Measurements from ENCODE around the gene MMP8. TPM values are rescaled to one million over a fixed set of nuclear protein-coding genes. Genes with fewer than 3 reads are reported as not detected.
"Not testable (repeated sequence)": the region's sequence is repeated elsewhere in the genome, so short reads cannot be mapped to it uniquely, and the experiment has no call there.

MMP8 gene
- total RNA-seq, 1 experiment from 2014 or later: not detected

GRCh38 chr11:102749101-102749722 lies 24.5 kb upstream of the MMP8 start:
- H2BK120ac ChIP-seq (ENCODE audit: low read depth, low read length, poor library complexity, severe bottlenecking): no peak overlapping the region
- H4K91ac ChIP-seq (ENCODE audit: insufficient read length, low read depth, low read length): no peak overlapping the region
- no peaks in the 10 kb centered on the region for H3K27me3 ChIP-seq (ENCODE audit: insufficient read depth, low read length)
- H2BK15ac ChIP-seq (ENCODE audit: low read depth, low read length): no peak overlapping the region
- peaks cover 6% of the 10 kb centered on the region; the same call in 1 of the 2 replicates for H3K4me1 ChIP-seq (ENCODE audit: insufficient read depth, low read length)
- no peak overlapping the region for H2AK5ac ChIP-seq (ENCODE audit: insufficient read length, low read length)
- H3K9me3 Mint-ChIP-seq: peaks cover 4 to 11% of the 10 kb centered on the region in 2 experiments; a peak in 4 of 5 replicates
- no peak overlapping the region for H2BK12ac ChIP-seq (ENCODE audit: insufficient read length, low read depth, low read length)
- H3K4me1 Mint-ChIP-seq: peaks cover 33% of the 10 kb centered on the region in 2 experiments
- H3K36me3 Mint-ChIP-seq (ENCODE audit: insufficient read depth in 1 of 3, low read depth in 3 of 3): peaks cover 2 to 11% (median 4%) of the 10 kb centered on the region in 3 experiments; a peak in 5 of 7 replicates
- DNase-seq: no peak
- H3K9me3 ChIP-seq (ENCODE audit: control insufficient read depth, low read depth, low read length): no peaks in the 10 kb centered on the region
- H4K8ac ChIP-seq (replicated peaks; ENCODE audit: insufficient read length, low read depth, low read length): no peak overlapping the region
- no peak overlapping the region for H2BK20ac ChIP-seq (ENCODE audit: low read depth, low read length, poor library complexity, severe bottlenecking)
- no peak overlapping the region for H2BK5ac ChIP-seq (ENCODE audit: insufficient read length, low read length)
- H3K14ac ChIP-seq (ENCODE audit: insufficient read depth, low read length): no peak overlapping the region
- peak overlapping the region in 1 of 3 experiments; percentile 52; a peak in 2 of 7 replicates for H3K27ac Mint-ChIP-seq
- no peak overlapping the region for H3T11ph ChIP-seq (ENCODE audit: low read length)
- H4K5ac ChIP-seq (ENCODE audit: insufficient read length, low read depth, low read length): no peak overlapping the region
- no peak overlapping the region for H3K18ac ChIP-seq (ENCODE audit: insufficient read length, low read depth, low read length)
- no peak overlapping the region for H3K4me2 ChIP-seq (ENCODE audit: insufficient read depth, insufficient read length, low read length)
- H3K9ac ChIP-seq (ENCODE audit: extremely low read depth, insufficient read length, low read length): no peak overlapping the region
- no peak overlapping the region for H2AFZ ChIP-seq (ENCODE audit: low read length)
- H3K79me2 ChIP-seq (ENCODE audit: insufficient read depth, low read length): no peaks in the 10 kb centered on the region
- no peak overlapping the region for H3K4me3 Mint-ChIP-seq
- no peak overlapping the region for H3K23ac ChIP-seq (ENCODE audit: insufficient read length, low read depth, low read length)
- H3K4ac ChIP-seq (ENCODE audit: low read depth, low read length): no peak overlapping the region
- H3K79me1 ChIP-seq (ENCODE audit: insufficient read depth, low read depth, low read length, poor library complexity, severe bottlenecking): no peaks in the 10 kb centered on the region
- no peaks in the 10 kb centered on the region for H4K20me1 ChIP-seq (ENCODE audit: control insufficient read depth, insufficient read depth, insufficient read length)
- no peak overlapping the region for H3K27ac ChIP-seq (ENCODE audit: insufficient read length, low read depth, low read length)
- no peak overlapping the region for H3K56ac ChIP-seq (ENCODE audit: insufficient read length, low read depth, low read length)
- H3K23me2 ChIP-seq (ENCODE audit: insufficient read length, low read depth, low read length, poor library complexity, severe bottlenecking): no peaks in the 10 kb centered on the region
- TF ChIP-seq CTCF (conservative IDR thresholded peaks at IDR 0.05): no peak
- no peaks in the 10 kb centered on the region for H3K27me3 Mint-ChIP-seq (ENCODE audit: low read depth)

- H3K27ac ChIP-seq (ENCODE audit: insufficient read length, low read depth, low read length); H3K9me3 ChIP-seq (ENCODE audit: control insufficient read depth, low read depth, low read length); H2BK12ac ChIP-seq (ENCODE audit: insufficient read length, low read depth, low read length); H4K20me1 ChIP-seq (ENCODE audit: control insufficient read depth, insufficient read depth, insufficient read length); H2BK20ac ChIP-seq (ENCODE audit: low read depth, low read length, poor library complexity, severe bottlenecking); H3K56ac ChIP-seq (ENCODE audit: insufficient read length, low read depth, low read length); H3K79me1 ChIP-seq (ENCODE audit: insufficient read depth, low read depth, low read length, poor library complexity, severe bottlenecking); H2BK5ac ChIP-seq (ENCODE audit: insufficient read length, low read length); H4K8ac ChIP-seq (replicated peaks; ENCODE audit: insufficient read length, low read depth, low read length); H3K79me2 ChIP-seq (ENCODE audit: insufficient read depth, low read length); H2BK15ac ChIP-seq (ENCODE audit: low read depth, low read length); H2AK5ac ChIP-seq (ENCODE audit: insufficient read length, low read length); H3K18ac ChIP-seq (ENCODE audit: insufficient read length, low read depth, low read length); H3K23me2 ChIP-seq (ENCODE audit: insufficient read length, low read depth, low read length, poor library complexity, severe bottlenecking); H3K4me2 ChIP-seq (ENCODE audit: insufficient read depth, insufficient read length, low read length); H3K27me3 Mint-ChIP-seq (ENCODE audit: low read depth); H3K4me1 ChIP-seq (ENCODE audit: insufficient read depth, low read length); H2AFZ ChIP-seq (ENCODE audit: low read length); H4K5ac ChIP-seq (ENCODE audit: insufficient read length, low read depth, low read length); H4K91ac ChIP-seq (ENCODE audit: insufficient read length, low read depth, low read length); H3T11ph ChIP-seq (ENCODE audit: low read length); H3K23ac ChIP-seq (ENCODE audit: insufficient read length, low read depth, low read length); H3K27me3 ChIP-seq (ENCODE audit: insufficient read depth, low read length); DNase-seq; H2BK120ac ChIP-seq (ENCODE audit: low read depth, low read length, poor library complexity, severe bottlenecking); H3K4ac ChIP-seq (ENCODE audit: low read depth, low read length): not testable (repeated sequence)
- Mint-ChIP-seq H3K9me3 (peaks cover 4 to 12% of the 10 kb centered on the region in 2 experiments), H3K27ac (peak overlapping the region; percentile 28 to 93 (median 85); a peak in 4 of 7 replicates), H3K36me3 (ENCODE audit: insufficient read depth in 1 of 3, low read depth in 3 of 3) (peaks cover 2 to 11% (median 4%) of the 10 kb centered on the region in 3 experiments; a peak in 5 of 7 replicates), H3K4me1 (peaks cover 21 to 22% of the 10 kb centered on the region in 2 experiments), H3K4me3 (peak overlapping the region; percentile 60 to 79)
- Histone ChIP-seq H3K14ac (ENCODE audit: insufficient read depth, low read length) (peak overlapping the region; percentile 65; the same call in 1 of the 2 replicates), H3K9ac (ENCODE audit: extremely low read depth, insufficient read length, low read length) (peak overlapping the region; percentile 37)
- WGBS (ENCODE audit: extremely low coverage, insufficient read length, low lambda C conversion rate): no CpG with 5 or more reads among the region's 32 CpGs
These were observed 22.2 kb upstream of the MMP8 start for GRCh38 chr11:102746746-102747578.
